Activated T-helper 2 cell treated with anti-CD3 and anti-CD28 coated beads, Interferon-gamma antibody, Interleukin-2, Interleukin-4, amounts not matched to agents 10 μg/mL and 5 μg/mL and 100 μg/mL, durations not matched to agents 14 hours and 24 hours and 36 hours (primary cell): ENCODE measurements around the gene SMIM32. TPM values are rescaled to one million over a fixed set of nuclear protein-coding genes. Genes with fewer than 3 reads are reported as not detected.

ENCODE experiments used
- DNase-seq: peaks from one replicate; pipeline ENCODE4 v3.0.0; 2021; ENCODE audit warnings: low spot score
- H3K27ac Mint-ChIP-seq: one replicate; pipeline ENCODE4 v1.8.0; 2021; ENCODE audit warnings: mixed read lengths
- H3K27me3 Mint-ChIP-seq: one replicate; pipeline ENCODE4 v1.8.0; 2021; ENCODE audit warnings: low read depth, mixed read lengths
- H3K36me3 Mint-ChIP-seq: one replicate; pipeline ENCODE4 v1.8.0; 2021; ENCODE audit warnings: low read depth, mixed read lengths
- H3K4me1 Mint-ChIP-seq: one replicate; pipeline ENCODE4 v1.8.0; 2021; ENCODE audit warnings: low read depth, mixed read lengths
- H3K4me3 Mint-ChIP-seq: one replicate; pipeline ENCODE4 v1.8.0; 2021; ENCODE audit warnings: low read depth, mild to moderate bottlenecking, moderate library complexity, mixed read lengths
- H3K9me3 Mint-ChIP-seq: one replicate; pipeline ENCODE4 v1.8.0; 2021; ENCODE audit warnings: mixed read lengths
- intact Hi-C: fragments of 100-400 bp; cut with micrococcal nuclease; formaldehyde crosslinking; loops from one replicate; pipeline ENCODE4 v1.15.1; 2023
- total RNA-seq: library from RNA; stranded (reverse); gene quantifications from 2 replicates; pipeline ENCODE4 v1.2.3, GENCODE V29; 2022

Gene SMIM32
- total RNA-seq, 1 donor from 2014 or later = not detected

DNA sequence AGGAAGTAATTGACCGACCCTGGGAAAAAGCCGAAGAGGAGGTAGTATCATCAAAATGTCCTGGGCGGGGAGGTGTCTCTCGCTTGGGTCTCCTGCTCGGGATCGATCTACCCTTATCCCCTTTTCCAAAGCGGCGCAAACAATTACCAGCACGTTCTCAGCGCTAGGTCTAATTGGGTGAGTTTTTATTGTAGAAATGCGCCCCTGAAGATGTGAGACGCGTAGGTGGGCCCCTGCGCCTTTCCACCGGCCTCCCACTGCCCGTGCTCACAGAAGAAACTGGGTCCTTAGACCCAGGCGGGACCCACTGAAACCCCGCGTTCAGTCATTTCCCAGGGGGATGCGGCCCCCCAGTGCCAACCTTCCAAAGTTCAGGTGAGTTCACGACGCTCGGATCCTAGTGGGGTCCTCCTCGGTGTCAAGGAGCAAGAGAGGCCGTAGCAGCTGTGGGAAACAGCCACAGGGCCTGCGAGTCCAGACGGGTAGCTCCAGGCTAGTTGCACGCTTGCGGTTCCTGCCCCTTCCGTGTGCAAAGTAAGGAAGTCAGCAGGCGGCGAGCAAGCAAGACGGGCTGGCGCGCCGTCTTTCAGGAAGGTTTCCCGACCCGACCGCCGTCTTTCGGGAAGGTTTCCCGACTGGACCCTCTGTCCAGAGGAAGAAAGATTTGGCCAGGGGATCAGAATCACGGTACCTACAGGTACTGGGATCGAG is 1.5 kb downstream of the SMIM32 start:
- H3K27me3 Mint-ChIP-seq = peaks cover 41% of the 10 kb centered on the region
- H3K36me3 Mint-ChIP-seq = no peaks in the 10 kb centered on the region
- no peak overlapping the region for H3K27ac Mint-ChIP-seq
- no peak for DNase-seq
- H3K4me3 Mint-ChIP-seq = no peak overlapping the region
- H3K9me3 Mint-ChIP-seq = no peaks in the 10 kb centered on the region
- H3K4me1 Mint-ChIP-seq = no peaks in the 10 kb centered on the region
- intact Hi-C loops = no loop called here

DNA sequence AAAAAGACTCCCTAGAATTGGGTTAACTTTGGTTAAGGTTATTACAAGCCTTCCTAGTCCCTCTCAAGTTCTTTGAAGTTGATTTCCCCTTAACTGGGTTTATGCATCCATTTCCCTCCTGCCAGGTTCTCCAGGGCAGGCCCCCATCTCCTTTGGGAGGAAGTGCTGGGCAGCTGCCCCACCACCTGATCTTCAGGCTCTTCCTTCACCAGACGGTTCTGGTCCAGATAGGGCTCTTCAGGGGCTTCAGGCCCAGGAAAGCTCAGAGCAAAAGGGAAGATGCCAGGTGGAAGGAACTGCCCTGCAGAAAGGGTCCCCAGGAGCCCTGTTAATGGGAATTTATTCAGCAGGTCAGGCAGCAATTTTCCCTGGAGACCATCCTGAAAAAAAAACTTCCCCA is 2.1 kb downstream of the SMIM32 start:
- no peak overlapping the region for H3K27ac Mint-ChIP-seq
- no peaks in the 10 kb centered on the region for H3K36me3 Mint-ChIP-seq
- intact Hi-C loops = no loop called here
- peaks cover 38% of the 10 kb centered on the region for H3K27me3 Mint-ChIP-seq
- H3K4me1 Mint-ChIP-seq = no peaks in the 10 kb centered on the region
- no peak for DNase-seq
- H3K4me3 Mint-ChIP-seq = no peak overlapping the region
- no peaks in the 10 kb centered on the region for H3K9me3 Mint-ChIP-seq

DNA sequence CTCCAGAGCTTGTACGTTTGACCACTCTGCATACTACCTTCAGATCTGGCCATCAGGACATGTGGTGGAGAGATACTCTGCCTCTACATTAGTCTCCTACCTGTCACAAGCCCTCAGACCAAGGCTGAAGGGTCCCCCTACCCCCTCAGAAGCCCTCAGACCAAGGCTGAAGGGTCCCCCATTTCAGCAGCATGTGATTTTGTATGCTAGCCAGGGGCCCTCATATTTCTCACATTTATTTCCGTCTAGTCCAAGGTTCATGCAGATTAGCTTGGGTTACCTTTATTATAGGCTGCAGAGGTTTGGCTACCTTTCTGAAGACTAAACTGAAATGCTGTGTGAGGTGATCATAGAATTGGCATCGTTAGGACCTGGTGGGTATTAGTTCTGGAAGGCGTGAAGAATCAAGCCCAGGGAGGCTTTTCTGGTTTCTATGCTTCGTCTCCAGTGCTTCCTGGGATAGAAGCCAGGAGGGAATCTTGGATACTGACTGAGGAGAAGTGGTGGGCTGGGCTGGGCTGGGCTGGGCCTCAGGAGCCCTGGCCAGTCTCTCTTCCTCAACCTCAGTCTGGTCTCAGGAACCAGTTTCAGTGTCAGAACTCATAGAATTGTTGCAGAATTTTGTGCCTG is 2.8 kb downstream of the SMIM32 start:
- no peak overlapping the region for H3K27ac Mint-ChIP-seq

DNA sequence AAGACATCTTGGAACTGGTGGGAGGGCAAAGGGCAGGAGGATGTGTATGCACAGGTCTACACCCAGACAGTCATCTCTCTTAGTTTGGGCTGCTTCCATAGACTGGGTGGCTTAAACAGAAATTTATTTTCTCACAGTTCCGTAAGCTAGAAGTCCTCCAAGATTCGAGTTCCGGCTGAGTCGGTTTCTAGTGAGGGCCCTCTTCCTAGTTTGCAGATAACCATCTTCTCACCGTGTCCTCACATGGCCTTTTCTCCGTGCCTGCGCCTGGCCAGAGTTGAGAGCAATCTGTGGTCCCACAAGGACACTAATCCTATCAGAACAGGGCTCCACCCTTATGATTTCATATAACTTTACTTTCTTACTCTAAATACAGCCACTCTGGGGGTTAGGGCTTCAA is 4.1 kb downstream of the SMIM32 start:
- no peaks in the 10 kb centered on the region for H3K4me1 Mint-ChIP-seq
- no peak overlapping the region for H3K4me3 Mint-ChIP-seq
- H3K27ac Mint-ChIP-seq = no peak overlapping the region
- peaks cover 28% of the 10 kb centered on the region for H3K27me3 Mint-ChIP-seq
- DNase-seq = no peak
- intact Hi-C loops = no loop called here
- H3K36me3 Mint-ChIP-seq = no peaks in the 10 kb centered on the region
- H3K9me3 Mint-ChIP-seq = no peaks in the 10 kb centered on the region

More for the DNA sequence above, 2.8 kb downstream of the SMIM32 start:
- Mint-ChIP-seq H3K36me3 (no peaks in the 10 kb centered on the region), H3K4me3 (no peak overlapping the region), H3K9me3 (no peaks in the 10 kb centered on the region), H3K4me1 (no peaks in the 10 kb centered on the region), H3K27me3 (peaks cover 36% of the 10 kb centered on the region)
- DNase-seq = no peak
- intact Hi-C loops = no loop called here

DNA sequence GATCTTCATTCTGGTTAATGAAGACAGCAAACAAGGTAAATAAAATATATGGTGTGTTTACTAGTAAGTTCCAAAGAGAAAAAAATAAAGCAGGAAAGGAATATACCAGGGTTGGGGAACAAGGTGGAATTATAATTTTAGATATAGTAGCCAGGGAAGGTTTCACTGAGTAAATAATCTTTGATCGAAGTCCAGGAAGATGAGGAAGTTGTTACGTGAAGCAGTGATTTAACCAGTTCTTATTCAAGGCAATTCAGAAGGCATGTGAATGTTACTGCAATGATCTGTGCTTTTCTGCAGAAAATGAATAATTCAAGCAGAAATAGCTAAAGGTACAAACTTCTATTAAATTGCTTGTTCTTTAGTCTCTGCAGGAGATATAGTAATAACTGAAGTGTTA is 6.2 kb downstream of the SMIM32 start:
- H3K4me1 Mint-ChIP-seq = no peaks in the 10 kb centered on the region
- no peak for DNase-seq
- H3K27ac Mint-ChIP-seq = no peak overlapping the region
- no peak overlapping the region for H3K4me3 Mint-ChIP-seq
- intact Hi-C loops = no loop called here
- H3K36me3 Mint-ChIP-seq = no peaks in the 10 kb centered on the region
- H3K9me3 Mint-ChIP-seq = no peaks in the 10 kb centered on the region
- peaks cover 17% of the 10 kb centered on the region for H3K27me3 Mint-ChIP-seq

DNA sequence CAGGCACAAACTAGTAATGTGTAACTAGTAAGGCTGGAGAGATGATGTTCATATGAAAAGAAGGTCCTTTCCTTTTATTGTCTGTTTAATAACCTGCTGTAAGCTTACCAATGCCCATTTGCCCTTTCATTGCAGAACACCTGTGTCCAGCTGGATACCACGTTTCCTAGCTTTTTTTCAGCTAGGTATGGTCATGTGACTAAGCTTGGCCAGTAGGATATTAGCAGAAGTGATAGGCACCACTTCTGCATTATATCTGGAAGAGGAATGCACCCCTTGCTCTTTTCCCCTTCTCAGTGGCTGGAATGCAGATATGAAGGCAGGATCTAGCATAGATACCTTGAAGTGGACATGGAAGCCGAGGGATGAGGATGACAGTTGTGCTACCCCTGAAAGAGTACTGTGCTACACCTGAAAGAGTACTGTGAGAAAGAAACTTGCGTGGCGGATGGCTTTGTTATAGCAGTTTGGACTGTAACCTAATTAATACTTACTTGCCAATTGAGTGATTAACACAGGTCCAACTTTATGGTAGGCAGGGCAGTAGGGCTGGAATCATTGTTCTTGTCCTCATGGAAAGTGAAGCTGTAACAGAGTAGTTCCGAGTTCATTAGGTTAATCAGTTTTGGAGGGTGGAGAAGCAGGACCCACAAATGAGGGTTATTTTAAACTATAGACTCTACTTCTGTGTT is 6.8 kb downstream of the SMIM32 start:
- Mint-ChIP-seq H3K27ac (no peak overlapping the region), H3K9me3 (no peaks in the 10 kb centered on the region), H3K27me3 (peaks cover 11% of the 10 kb centered on the region), H3K36me3 (no peaks in the 10 kb centered on the region), H3K4me3 (no peak overlapping the region), H3K4me1 (no peaks in the 10 kb centered on the region)
- intact Hi-C loops = no loop called here
- DNase-seq = no peak

DNA sequence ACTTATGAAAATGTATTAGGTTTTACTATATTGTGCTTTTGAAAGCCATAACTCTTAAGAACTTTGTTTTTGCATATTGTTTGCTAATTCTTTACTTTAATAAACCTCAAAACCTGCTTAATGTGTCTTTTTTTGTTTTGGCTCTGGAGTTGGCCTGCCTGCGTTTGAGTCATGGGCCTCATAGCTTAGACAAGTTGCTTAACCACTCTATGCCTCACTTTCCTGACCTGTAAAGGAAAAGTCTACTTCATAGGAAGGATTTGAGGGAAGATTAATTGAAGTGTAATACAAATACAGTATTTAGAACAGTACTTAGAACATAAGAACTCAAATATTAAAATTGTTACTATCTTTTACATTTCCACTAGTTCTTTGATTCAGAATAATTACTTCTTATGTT is 10.3 kb downstream of the SMIM32 start:
- Mint-ChIP-seq H3K36me3 (no peaks in the 10 kb centered on the region), H3K27me3 (no peaks in the 10 kb centered on the region), H3K4me1 (no peaks in the 10 kb centered on the region), H3K27ac (no peak overlapping the region), H3K9me3 (no peaks in the 10 kb centered on the region), H3K4me3 (no peak overlapping the region)
- intact Hi-C loops = no loop called here
- DNase-seq = no peak

DNA sequence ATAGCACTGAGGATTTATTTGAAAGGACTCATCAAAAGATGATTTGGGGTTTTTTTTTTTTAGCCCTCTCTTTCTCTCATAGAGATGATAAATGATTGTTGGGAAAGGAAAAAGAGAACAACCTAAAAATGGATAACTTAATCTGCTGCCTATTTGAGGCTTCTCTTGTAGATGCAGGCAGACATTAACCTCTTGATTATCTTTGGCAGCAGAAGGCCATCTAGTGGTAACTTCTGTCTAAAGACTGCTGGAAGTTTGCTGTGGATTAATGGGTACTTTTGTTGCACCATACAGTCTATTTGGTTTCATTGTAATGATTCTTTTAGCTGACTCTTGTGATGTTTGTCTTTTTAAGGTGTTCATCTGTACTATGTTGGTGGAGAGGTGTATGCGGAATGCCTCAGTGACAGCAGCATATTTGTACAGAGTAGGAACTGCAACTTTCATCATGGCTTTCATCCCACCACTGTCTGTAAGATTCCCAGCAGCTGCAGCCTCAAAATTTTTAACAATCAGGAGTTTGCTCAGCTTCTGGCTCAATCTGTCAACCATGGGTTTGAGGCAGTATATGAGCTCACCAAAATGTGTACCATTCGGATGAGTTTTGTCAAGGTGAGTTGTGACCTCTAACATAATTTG is 18.8 kb downstream of the SMIM32 start:
- Mint-ChIP-seq H3K27me3 (no peaks in the 10 kb centered on the region), H3K36me3 (peaks cover 24% of the 10 kb centered on the region), H3K4me1 (no peaks in the 10 kb centered on the region), H3K4me3 (no peak overlapping the region), H3K27ac (no peak overlapping the region), H3K9me3 (no peaks in the 10 kb centered on the region)
- no peak for DNase-seq
- intact Hi-C loops = loop anchor here (1.0 to 2.0 kb wide), 3 partner anchors 93 to 287 kb away; no protein-coding TSS in a partner anchor

DNA sequence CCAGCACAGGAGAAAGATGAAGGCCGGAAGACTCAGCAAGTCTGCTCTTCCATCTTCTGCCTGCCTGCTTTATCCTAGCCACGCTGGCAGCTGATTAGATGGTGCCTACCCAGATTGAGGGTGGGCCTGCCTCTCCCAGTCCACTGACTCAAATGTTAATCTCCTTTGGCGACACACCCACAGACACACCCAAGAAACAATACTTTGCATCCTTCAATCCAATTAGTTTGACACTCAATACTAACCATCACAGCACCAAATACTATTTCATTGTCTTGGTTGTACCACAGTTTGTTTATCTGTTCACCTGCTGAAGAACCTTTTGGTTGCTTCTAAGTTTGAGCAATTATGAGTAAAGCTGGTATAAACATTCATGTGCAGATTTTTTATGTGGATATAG is 23.7 kb downstream of the SMIM32 start:
- no peaks in the 10 kb centered on the region for H3K4me1 Mint-ChIP-seq
- no peaks in the 10 kb centered on the region for H3K27me3 Mint-ChIP-seq
- no peak overlapping the region for H3K4me3 Mint-ChIP-seq
- H3K9me3 Mint-ChIP-seq = no peaks in the 10 kb centered on the region
- intact Hi-C loops = no loop called here
- no peak for DNase-seq
- no peak overlapping the region for H3K27ac Mint-ChIP-seq
- H3K36me3 Mint-ChIP-seq = peaks cover 39% of the 10 kb centered on the region

DNA sequence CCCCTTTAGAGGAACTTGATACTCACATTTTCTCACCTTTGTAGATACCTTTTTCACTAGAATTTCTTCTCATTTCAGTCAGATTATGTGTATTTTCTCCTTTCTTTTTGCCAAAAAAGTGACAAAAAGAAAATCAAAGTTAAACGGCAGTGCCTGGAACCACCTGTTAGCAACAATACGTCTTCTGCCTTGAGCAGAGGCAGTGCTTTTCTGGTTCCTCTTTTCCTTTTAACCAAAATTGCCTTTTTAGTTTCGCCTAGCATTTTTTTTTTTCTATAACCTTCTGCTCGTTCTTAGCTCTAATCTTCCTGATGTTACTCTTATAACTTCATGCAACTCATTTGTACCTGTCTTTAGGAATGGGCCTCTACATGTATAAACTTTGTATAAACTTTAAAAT is 26.1 kb downstream of the SMIM32 start:
- Mint-ChIP-seq H3K27me3 (no peaks in the 10 kb centered on the region), H3K4me1 (no peaks in the 10 kb centered on the region), H3K9me3 (no peaks in the 10 kb centered on the region), H3K27ac (no peak overlapping the region), H3K4me3 (no peak overlapping the region), H3K36me3 (peaks cover 34% of the 10 kb centered on the region)
- intact Hi-C loops = no loop called here
- no peak for DNase-seq

DNA sequence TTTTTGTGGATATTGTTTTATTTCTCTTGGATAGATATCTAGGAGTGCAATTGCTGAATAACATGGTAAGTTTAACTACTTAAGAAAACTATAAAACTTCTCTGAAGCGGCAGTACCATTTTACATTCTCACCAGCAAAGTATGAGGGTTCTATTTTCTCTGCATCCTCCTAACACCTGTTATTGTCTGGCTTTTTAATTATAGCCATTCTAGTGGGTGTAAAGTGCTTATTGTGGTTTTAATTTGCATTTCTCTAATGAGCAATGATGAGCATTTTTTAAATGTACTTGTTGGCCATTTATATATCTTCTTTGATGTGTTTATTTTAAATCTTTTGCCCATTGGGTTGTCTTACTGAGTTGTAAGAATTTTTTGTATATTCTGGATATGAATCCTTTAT is 28.7 kb downstream of the SMIM32 start:
- no peaks in the 10 kb centered on the region for H3K27me3 Mint-ChIP-seq
- intact Hi-C loops = no loop called here
- no peak overlapping the region for H3K27ac Mint-ChIP-seq
- no peaks in the 10 kb centered on the region for H3K4me1 Mint-ChIP-seq
- peaks cover 35% of the 10 kb centered on the region for H3K36me3 Mint-ChIP-seq
- no peaks in the 10 kb centered on the region for H3K9me3 Mint-ChIP-seq
- no peak overlapping the region for H3K4me3 Mint-ChIP-seq
- DNase-seq = no peak

DNA sequence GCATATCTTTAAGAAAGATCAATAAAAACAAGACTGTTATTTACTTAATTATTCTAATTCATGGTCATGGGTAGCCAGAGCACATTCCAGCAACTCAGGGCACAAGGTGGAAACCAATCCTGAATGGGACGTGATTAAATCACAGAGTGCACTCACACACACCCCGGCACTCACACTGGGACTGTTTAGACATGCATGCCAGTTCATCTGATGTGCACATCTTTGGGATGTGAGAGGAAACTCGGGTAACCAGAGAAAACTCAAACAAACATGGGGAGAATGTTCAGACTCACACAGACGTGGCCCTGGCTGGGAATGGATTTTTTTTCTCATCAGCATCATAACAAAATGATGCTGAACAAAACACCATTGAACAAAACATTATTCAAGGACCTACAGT is 31.0 kb downstream of the SMIM32 start:
- H3K9me3 Mint-ChIP-seq = no peaks in the 10 kb centered on the region
- peaks cover 2% of the 10 kb centered on the region for H3K4me1 Mint-ChIP-seq
- H3K4me3 Mint-ChIP-seq = no peak overlapping the region
- intact Hi-C loops = no loop called here
- no peak for DNase-seq
- no peaks in the 10 kb centered on the region for H3K27me3 Mint-ChIP-seq
- H3K27ac Mint-ChIP-seq = no peak overlapping the region
- H3K36me3 Mint-ChIP-seq = peaks cover 25% of the 10 kb centered on the region

DNA sequence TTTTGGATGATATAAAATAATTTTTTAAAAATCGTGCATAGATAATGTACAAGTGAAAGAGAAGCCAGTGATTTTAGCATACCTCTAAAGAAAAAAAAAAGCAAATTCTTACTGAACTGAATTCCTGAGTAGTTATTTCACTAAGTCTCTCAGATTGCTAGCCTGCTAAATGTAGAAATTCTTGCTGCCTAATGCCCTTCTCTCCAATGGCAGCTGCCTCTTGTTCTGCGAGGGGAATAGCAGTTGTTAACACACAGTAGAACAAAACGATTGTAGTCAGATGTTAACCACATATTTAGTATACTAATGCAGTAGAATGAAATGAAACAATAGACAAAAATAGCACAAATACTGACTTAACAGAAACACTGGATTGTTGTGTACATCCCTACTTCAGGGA is 33.5 kb downstream of the SMIM32 start:
- Mint-ChIP-seq H3K9me3 (no peaks in the 10 kb centered on the region), H3K4me1 (peaks cover 2% of the 10 kb centered on the region), H3K4me3 (no peak overlapping the region), H3K27me3 (no peaks in the 10 kb centered on the region), H3K27ac (no peak overlapping the region), H3K36me3 (peaks cover 33% of the 10 kb centered on the region)
- no peak for DNase-seq
- intact Hi-C loops = no loop called here
